Parathyroid adenoma (tissue), 2 donors: ENCODE results near the gene MDFIC.

Source experiments
- H2AFZ ChIP-seq: fragments of 300-600 bp; sonication (generic); one replicate; pipeline ENCODE4 v1.7.0; 2017; ENCODE audit warnings: antibody characterized with exemption, mild to moderate bottlenecking
- H3K27ac ChIP-seq: fragments of 300-600 bp; sonication (generic); one replicate; pipeline ENCODE4 v1.7.0; 2017
- H3K27me3 ChIP-seq: fragments of 300-600 bp; sonication (generic); one replicate; pipeline ENCODE4 v1.7.0; 2017; ENCODE audit warnings: low read length; ENCODE audit not compliant: control insufficient read depth, insufficient read depth
- H3K36me3 ChIP-seq: fragments of 300-600 bp; sonication (generic); one replicate; pipeline ENCODE4 v1.7.0; 2017; ENCODE audit warnings: low read length; ENCODE audit not compliant: control insufficient read depth, insufficient read depth
- H3K4me1 ChIP-seq: fragments of 300-600 bp; sonication (generic); one replicate; pipeline ENCODE4 v1.7.0; 2017; ENCODE audit warnings: control low read depth
- H3K4me2 ChIP-seq: fragments of 300-600 bp; sonication (generic); one replicate; pipeline ENCODE4 v1.7.0; 2017; ENCODE audit warnings: low read length
- H3K4me3 ChIP-seq: fragments of 300-600 bp; sonication (generic); one replicate; pipeline ENCODE4 v1.7.0; 2017; ENCODE audit warnings: low read depth, low read length
- H3K79me2 ChIP-seq: fragments of 300-600 bp; sonication (generic); one replicate; pipeline ENCODE4 v1.7.0; 2017; ENCODE audit warnings: control low read depth
- H3K9ac ChIP-seq: fragments of 300-600 bp; sonication (generic); one replicate; pipeline ENCODE4 v1.7.0; 2017; ENCODE audit warnings: mild to moderate bottlenecking
- H3K9me3 ChIP-seq: fragments of 300-600 bp; sonication (generic); one replicate; pipeline ENCODE4 v1.7.0; 2017; ENCODE audit warnings: low read length; ENCODE audit not compliant: control insufficient read depth
- TF ChIP-seq, protein P1 (sequence below): fragments of 300-600 bp; sonication (generic); IDR thresholded peaks from one replicate; pipeline ENCODE4 v1.7.0; 2017; ENCODE audit warnings: antibody characterized with exemption, mild to moderate bottlenecking
- donor health status: primary hyperparathyroidism.

MDFIC gene

DNA sequence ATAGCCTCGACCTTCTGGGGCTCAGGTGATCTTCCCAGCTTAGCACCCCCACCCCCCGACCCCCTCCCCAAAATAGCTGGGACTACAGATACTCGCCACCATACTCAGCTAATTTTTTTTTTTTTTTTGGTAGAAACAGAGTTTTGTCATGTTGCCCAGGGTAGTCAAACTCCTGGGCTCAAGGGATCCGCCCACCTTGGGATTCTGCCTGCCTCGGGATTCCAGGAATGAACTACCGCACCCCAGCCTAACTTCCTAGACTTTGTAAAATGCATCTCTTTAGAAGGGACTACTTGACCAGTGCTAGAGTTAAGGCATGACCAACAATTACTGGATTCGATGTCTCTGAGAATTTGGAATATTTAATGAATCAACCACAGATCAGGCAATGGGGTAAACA is 85.9 kb downstream of the MDFIC start:
- Histone ChIP-seq H3K4me1 (no peaks in the 10 kb centered on the region), H3K4me3 (no peak overlapping the region), H3K36me3 (no peaks in the 10 kb centered on the region), H2AFZ (no peak overlapping the region), H3K9me3 (no peaks in the 10 kb centered on the region), H3K9ac (no peak overlapping the region), H3K27me3 (no peaks in the 10 kb centered on the region), H3K4me2 (no peak overlapping the region), H3K27ac (no peak overlapping the region), H3K79me2 (no peaks in the 10 kb centered on the region)
- TF ChIP-seq, protein P1, sequence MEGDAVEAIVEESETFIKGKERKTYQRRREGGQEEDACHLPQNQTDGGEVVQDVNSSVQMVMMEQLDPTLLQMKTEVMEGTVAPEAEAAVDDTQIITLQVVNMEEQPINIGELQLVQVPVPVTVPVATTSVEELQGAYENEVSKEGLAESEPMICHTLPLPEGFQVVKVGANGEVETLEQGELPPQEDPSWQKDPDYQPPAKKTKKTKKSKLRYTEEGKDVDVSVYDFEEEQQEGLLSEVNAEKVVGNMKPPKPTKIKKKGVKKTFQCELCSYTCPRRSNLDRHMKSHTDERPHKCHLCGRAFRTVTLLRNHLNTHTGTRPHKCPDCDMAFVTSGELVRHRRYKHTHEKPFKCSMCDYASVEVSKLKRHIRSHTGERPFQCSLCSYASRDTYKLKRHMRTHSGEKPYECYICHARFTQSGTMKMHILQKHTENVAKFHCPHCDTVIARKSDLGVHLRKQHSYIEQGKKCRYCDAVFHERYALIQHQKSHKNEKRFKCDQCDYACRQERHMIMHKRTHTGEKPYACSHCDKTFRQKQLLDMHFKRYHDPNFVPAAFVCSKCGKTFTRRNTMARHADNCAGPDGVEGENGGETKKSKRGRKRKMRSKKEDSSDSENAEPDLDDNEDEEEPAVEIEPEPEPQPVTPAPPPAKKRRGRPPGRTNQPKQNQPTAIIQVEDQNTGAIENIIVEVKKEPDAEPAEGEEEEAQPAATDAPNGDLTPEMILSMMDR = no peak

DNA sequence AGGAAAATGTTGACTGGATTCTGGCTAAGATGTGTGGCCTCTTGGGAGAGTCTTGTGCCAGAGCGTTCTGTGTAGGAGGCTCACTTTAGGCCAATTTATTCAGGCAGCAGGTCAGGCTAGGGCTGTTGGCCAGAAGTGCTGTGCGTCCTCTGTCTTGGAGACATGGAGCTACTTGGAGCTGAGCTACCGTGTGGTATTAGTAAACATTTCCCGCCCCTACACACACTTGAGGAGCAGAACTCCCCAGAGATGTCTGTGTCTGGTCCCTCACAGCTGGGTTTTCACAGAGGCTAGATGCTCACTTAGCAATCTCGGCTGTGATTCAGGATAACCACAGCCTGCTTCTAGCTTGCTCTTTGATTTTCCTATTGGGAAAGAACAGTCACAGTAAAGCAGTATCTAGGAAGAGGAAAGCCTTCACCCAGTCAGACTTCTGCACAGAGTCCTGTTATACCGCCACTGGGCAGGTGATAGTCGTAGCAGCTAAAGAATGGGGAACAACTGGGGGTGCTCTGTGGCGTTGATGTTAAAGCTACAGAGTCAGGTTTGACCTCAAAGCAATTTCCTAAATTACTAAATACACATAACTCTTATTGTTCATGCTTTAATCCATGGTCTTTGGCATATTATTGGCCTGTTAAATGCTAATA is 86.7 kb downstream of the MDFIC start:
- Histone ChIP-seq H3K27ac (no peak overlapping the region), H3K9ac (no peak overlapping the region), H3K79me2 (no peaks in the 10 kb centered on the region), H3K9me3 (no peaks in the 10 kb centered on the region), H3K4me2 (no peak overlapping the region), H3K27me3 (no peaks in the 10 kb centered on the region), H3K36me3 (no peaks in the 10 kb centered on the region), H3K4me1 (no peaks in the 10 kb centered on the region), H3K4me3 (no peak overlapping the region), H2AFZ (no peak overlapping the region)
- TF ChIP-seq, protein P1 = no peak

DNA sequence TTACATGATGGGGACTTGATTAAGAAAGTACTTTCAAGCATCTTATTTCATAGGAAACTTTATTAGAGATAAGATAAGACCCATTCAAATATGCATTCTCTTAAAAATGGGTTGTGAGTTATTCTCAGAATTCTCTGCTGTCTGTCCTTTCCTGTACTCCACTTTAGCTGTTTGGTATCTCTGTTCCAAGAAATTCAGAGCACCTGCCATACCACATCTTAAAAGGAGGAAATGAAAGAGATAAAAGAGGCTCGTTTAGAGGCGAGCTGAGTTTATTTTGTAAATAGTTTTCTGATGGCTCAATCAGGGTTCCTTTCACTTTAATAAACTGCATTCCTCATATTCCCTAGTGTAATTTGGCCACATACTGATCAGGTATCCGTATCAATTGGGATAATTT is 87.2 kb downstream of the MDFIC start:
- Histone ChIP-seq H3K4me2 (no peak overlapping the region), H3K4me1 (no peaks in the 10 kb centered on the region), H3K9ac (no peak overlapping the region), H3K9me3 (no peaks in the 10 kb centered on the region), H3K79me2 (no peaks in the 10 kb centered on the region), H2AFZ (no peak overlapping the region), H3K27me3 (no peaks in the 10 kb centered on the region), H3K36me3 (no peaks in the 10 kb centered on the region), H3K4me3 (no peak overlapping the region), H3K27ac (no peak overlapping the region)
- TF ChIP-seq, protein P1 = no peak

DNA sequence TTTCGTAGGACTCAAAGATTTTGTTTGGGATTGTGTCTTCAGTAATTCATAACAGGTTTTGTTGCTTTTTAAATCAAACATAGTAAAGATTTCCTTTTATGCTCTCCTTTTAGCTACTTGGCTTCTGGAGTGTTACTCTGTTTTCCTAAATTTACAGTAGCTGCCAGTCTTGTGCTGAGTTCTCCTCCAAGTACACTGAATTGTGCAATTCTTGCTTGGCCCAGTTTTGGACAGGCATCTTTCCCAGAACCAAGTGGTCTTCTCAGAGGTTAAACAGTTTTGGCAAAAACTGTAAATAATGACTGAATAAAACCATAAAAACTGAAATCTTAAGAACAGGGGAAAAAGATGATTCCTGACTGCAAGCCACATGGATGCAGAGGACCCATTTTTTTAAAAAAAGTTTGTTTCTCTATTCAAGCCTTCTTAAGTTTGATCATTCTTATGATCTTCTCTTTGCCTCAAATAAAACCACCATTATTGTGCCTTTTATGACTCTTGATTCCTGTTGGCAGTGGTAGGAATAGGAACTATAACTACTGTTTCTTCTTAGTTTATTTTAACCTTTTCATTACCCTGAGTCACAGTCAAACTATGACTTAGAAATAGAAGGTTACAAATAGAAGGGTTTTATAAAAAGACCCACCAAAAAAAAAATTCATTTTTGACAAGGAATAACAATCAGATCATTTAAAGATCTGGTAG is 88.0 kb downstream of the MDFIC start:
- TF ChIP-seq, protein P1 = no peak
- Histone ChIP-seq H3K36me3 (no peaks in the 10 kb centered on the region), H2AFZ (no peak overlapping the region), H3K4me2 (no peak overlapping the region), H3K9ac (no peak overlapping the region), H3K27me3 (no peaks in the 10 kb centered on the region), H3K79me2 (no peaks in the 10 kb centered on the region), H3K4me1 (no peaks in the 10 kb centered on the region), H3K27ac (no peak overlapping the region), H3K9me3 (no peaks in the 10 kb centered on the region), H3K4me3 (no peak overlapping the region)

DNA sequence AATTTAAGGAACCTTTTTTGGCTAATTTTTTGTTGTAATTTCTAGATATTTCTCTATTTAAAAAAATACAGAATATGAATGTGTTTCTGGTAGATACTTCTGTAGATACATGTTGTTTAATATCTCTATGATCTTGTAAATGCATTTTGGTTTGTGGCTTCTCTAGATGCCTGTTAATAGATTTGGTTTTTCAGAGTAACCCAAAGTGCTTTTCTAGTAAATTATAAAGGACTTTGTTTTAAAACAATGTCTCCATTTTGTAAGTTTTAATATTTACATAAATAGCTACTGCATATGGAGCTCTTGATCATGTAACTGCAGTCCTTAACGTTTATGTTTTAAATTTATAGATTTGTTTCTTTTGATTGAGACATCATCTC is 88.5 kb downstream of the MDFIC start:
- Histone ChIP-seq H3K9ac (no peak overlapping the region), H3K36me3 (no peaks in the 10 kb centered on the region), H3K9me3 (no peaks in the 10 kb centered on the region), H3K79me2 (no peaks in the 10 kb centered on the region), H3K4me1 (no peaks in the 10 kb centered on the region), H3K27me3 (no peaks in the 10 kb centered on the region), H3K4me2 (no peak overlapping the region), H2AFZ (no peak overlapping the region), H3K27ac (no peak overlapping the region), H3K4me3 (no peak overlapping the region)
- TF ChIP-seq, protein P1 = no peak
